HFF-Myc (cell line): ENCODE measurements around the gene NUDT12.

ENCODE experiments used
- DNase-seq: peaks from one replicate; pipeline ENCODE4 v3.0.0-alpha.2; 2011; ENCODE audit warnings: low read depth; ENCODE audit errors: extremely low read depth
- H3K4me3 ChIP-seq: replicated peaks from 2 replicates; pipeline ENCODE4 v1.5.1; 2011; ENCODE audit warnings: low read depth, mild to moderate bottlenecking, control low read depth, low read length
- TF ChIP-seq, protein P1 (sequence below): IDR thresholded peaks from 2 replicates; pipeline ENCODE4 v1.5.1; 2012; ENCODE audit warnings: mild to moderate bottlenecking, low read depth, low read length, control low read depth; ENCODE audit errors: missing control alignments

NUDT12 gene

DNA sequence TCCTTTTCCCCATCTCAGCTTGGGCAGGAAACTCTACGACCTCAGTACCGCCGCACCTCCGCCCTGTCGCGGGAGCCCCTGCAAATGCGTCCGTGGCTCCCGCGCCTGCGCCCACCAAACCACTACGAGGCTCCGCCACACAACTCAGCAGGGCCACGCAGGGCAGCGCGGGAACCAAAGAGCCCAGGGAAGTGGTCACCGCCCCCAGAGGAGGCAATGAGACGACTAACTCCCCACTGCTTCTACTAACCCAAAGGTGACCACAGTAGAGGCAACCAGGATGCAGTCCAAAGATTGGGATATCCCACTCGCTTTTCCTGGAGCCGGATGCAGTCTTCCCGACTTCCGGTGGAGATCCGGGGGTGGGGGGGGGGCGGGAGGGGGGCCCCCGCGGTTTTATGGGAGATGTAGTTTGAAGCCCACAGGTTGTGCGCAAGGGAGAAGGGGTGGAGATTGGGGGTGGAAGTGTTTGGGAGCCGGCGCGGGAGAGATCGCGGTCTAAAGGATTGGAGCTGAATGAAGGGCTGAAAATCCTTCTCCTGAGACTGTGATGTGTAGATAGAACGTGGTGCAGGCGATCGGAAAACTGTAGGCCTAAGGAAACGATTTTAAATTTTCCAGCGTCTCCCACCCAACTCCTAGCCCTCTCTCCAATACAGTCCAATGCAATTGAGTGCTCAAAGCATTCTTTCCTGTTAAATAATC is at the start of gene NUDT12:
Gene NUDT12 (minus strand): TSS at position 337 of the 705 bp plus-strand sequence. CDS start 2,541 bp downstream, outside the sequence.
- TF ChIP-seq, protein P1, sequence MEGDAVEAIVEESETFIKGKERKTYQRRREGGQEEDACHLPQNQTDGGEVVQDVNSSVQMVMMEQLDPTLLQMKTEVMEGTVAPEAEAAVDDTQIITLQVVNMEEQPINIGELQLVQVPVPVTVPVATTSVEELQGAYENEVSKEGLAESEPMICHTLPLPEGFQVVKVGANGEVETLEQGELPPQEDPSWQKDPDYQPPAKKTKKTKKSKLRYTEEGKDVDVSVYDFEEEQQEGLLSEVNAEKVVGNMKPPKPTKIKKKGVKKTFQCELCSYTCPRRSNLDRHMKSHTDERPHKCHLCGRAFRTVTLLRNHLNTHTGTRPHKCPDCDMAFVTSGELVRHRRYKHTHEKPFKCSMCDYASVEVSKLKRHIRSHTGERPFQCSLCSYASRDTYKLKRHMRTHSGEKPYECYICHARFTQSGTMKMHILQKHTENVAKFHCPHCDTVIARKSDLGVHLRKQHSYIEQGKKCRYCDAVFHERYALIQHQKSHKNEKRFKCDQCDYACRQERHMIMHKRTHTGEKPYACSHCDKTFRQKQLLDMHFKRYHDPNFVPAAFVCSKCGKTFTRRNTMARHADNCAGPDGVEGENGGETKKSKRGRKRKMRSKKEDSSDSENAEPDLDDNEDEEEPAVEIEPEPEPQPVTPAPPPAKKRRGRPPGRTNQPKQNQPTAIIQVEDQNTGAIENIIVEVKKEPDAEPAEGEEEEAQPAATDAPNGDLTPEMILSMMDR = no peak
- H3K4me3 ChIP-seq = peak within 1 kb of the TSS; percentile 63
- DNase-seq = peak; percentile 29

DNA sequence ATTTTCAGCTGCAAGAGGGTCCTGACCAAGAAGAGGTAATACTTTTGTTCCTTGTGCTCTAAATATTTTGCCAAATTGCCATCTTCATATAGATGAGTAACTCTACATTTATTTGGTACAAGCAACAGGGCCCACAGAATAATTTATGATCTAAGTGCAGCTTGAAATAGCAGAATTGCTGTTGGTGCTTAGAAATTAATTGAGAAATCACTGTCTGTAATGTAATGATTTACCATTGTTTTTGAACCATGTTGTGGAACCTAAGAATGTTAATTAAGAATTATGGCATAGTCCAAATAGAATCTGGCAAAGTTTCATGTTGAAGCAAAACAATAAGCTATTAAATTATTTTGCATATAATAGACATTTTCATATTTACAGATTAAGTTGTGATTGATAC is 44.8 kb upstream of the NUDT12 start:
- TF ChIP-seq, protein P1 = no peak
- no peak for DNase-seq
- H3K4me3 ChIP-seq = no peak overlapping the region

DNA sequence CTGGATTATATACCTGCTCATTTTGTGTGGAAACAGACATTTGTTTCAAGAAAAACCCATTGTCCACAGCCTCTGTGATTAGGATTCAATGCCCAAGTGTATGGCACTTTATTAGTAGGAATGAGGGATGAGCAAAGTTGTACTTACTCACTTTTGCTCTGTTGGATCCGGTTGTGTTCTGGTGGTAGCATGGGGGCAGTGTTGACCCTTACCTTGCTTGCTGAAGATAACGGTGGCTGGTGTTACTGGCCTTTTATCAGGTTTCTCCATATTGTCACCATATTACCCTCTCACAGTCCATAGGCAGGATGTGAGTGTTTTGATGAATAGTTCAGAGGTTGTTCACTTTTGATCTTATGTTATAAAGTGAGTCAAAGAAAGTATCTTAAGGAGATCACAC is 42.7 kb upstream of the NUDT12 start:
- H3K4me3 ChIP-seq = no peak overlapping the region
- no peak for DNase-seq
- TF ChIP-seq, protein P1 = no peak

DNA sequence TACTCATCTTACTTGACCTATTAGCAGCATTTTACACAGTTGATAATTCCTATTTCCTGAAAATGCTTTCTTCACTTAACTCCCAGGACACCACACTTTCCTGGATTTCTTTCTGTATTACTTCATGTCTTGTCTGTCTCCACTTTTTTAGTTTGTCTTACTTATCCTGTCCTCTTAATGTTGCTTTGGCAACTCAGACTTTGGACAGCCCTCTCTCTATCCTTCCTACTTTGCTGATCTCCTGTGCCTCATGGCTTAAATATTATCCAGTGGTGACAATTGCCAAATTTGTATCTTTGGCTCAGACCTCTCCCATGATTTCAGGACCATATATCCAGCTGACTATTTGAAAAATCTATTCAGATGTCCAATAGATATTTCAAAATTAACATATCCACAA is 39.8 kb upstream of the NUDT12 start:
- no peak for DNase-seq
- TF ChIP-seq, protein P1 = no peak
- no peak overlapping the region for H3K4me3 ChIP-seq

DNA sequence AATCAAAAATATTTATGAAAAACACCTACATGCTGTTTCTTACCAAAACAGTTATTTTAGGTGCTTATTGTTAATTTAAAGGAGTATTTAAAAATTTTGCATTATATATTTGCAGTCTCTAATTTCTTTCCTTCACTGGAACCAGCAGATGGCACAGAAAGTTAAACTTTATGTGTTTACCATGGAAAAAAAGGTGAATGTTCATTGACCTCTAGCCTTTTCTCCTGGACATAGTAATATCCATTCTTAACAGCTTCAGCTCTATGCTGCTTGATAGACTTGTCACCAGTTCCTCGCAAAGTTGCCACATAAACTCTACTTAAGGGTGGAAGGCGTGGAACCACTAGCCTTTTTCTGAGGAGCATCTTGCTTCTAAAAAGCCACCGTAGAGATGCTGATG is 38.7 kb upstream of the NUDT12 start:
- TF ChIP-seq, protein P1 = no peak
- no peak overlapping the region for H3K4me3 ChIP-seq
- DNase-seq = no peak

DNA sequence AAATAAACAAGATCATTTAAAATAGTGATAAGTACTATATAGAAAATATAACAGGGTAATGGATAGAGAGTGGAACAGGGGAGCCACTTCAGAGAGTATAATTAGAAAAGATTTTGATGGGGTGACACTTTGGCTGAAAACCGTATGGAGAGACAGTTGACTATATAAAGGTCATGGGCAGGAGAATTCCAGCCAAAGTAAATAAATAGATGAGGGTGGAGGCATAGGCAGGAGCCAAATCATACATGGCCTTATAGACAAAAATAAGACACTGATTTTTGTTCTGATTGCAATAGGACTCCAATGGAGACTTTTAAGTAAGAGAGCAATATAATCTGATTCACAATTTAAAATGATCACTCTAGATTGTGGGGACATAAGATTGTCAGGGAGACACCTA is 37.5 kb upstream of the NUDT12 start:
- DNase-seq = no peak
- H3K4me3 ChIP-seq = no peak overlapping the region
- TF ChIP-seq, protein P1 = no peak

DNA sequence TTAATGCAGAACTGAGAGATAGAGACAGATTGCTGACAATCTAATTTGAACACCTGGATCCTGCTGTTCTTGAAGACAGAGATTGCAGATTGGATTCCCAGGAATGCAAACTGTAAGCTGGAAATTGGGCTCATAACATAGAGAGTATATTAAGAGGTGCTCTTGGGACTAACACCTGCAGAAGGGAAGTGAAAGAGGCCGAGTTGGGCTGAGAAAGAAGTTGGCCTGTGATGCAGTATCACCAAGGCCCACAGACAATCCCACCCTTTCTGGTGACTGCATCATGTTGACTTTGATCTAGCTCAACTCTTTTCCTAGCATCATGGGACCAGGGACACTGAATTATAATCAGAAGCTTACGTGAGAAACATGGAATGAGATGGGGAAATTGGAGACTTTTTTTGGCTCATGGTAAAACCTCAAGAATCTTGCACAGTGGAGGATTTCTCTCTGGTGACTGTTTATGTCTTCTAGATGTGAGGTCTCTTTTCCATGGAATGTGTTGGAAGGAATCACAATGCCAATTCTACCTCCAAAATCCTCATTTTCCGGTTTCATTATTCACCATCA is 36.5 kb upstream of the NUDT12 start:
- no peak for DNase-seq
- no peak overlapping the region for H3K4me3 ChIP-seq

More for the DNA sequence above, 36.5 kb upstream of the NUDT12 start:
- TF ChIP-seq, protein P1 = no peak
